A204.1 (cell line): ENCODE measurements around the gene MTIF3.

Experiments
- FAIRE-seq: peaks from 2 replicates; lab custom pipeline; 2012; peaks lifted over from hg19 to GRCh38; lab: Jason Lieb, UNC

Gene MTIF3

GRCh38 chr13:27449936-27450828 is at the start of gene MTIF3:
TSS of gene MTIF3 (minus strand) at chr13:27450564. CDS start at chr13:27440448, 10,116 bp downstream.
- no peak for FAIRE-seq

DNA sequence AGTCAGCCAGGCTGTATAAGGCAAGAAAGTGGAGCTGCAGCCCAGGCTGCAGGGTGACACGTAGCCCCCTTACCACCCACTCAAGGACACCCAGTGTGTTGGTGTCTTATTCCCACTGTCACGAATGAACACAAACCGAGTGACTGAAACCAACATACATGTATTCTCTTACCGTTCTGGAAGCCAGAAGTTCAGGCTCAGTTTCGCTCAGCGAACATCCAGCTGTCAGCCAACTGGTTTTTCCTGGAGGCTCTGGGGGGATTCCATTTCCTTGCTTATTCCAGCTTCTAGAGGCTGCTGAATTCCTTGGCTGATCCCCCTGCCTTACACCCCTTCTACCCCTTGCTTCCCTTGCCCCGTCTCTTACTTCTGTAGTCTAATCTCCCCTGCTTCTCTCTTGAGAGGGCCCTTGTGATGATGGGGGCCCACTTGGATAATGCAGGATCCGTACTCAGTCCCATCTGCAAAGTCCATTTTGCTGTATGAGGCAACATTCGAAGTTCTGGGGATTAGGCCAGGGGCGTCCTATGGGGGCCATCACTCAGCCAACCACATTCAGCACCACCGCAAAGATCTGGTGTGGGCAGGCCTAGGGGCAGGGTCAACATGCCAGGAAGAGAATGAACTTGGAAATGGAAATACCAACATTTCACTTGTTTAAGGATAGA is 47.3 kb upstream of the MTIF3 start:
- FAIRE-seq = no peak

GRCh38 chr13:27496536-27497273 is 46.3 kb upstream of the MTIF3 start:
- FAIRE-seq = no peak

DNA sequence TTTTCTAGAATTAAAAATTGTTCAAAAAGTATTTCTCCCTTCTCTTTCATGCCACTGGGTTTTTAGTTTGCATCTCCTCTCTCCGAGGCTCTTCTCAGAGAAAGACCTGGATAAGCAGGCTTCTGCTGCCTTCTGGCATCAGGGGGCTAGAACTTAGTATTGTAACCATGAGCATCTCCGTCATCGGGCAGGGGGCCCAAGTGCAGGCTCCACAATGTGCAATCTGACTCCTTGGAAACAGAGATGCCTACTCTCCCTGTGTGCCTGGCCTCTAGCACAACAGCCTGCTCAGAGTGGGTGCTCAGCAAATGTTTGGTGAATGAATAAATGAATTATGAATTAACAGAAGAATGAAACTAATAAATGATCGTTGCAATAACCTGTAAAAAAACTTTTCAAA is 45.6 kb upstream of the MTIF3 start:
- FAIRE-seq = no peak

DNA sequence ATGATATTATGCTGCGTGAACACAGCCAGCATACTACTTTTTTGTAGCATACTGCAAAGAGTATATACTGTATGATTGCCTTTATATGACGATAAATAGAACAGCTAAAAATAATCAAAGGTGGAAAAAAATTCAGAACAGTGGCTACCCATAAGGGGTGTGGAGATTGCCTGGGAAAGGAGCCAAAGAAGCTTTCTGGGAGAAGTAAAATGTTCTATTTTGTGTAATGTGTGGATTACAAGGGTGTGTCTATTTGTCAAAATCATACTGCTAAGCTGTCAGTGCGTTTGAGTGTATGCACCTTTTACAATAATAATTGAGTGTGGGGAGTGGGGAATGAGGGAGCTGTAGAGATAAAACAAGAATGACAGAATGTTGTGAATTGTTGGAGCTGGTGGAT is 45.2 kb upstream of the MTIF3 start:
- FAIRE-seq = no peak

- no peak for FAIRE-seq
Measured at GRCh38 chr13:27493981-27494380, 43.6 kb upstream of the MTIF3 start.

DNA sequence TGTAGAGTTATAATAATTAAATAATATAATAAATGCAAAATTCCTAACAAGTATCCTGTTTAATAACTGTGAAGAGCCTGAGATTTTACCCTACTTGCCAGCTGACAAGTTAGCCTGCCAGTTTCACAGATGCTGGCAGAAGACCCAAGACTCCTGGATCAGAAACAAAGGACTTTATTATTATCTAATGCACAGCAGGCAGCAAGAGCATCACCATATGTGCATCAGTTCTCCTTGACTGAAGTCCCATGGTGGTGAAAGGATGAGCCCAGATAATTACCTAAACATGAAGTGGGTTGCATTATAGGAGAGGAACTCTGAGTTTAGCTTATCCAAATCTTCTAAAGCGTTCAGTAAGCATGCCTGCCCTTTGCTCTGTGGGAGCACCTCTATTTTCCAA is 39.1 kb upstream of the MTIF3 start:
- FAIRE-seq = no peak

DNA sequence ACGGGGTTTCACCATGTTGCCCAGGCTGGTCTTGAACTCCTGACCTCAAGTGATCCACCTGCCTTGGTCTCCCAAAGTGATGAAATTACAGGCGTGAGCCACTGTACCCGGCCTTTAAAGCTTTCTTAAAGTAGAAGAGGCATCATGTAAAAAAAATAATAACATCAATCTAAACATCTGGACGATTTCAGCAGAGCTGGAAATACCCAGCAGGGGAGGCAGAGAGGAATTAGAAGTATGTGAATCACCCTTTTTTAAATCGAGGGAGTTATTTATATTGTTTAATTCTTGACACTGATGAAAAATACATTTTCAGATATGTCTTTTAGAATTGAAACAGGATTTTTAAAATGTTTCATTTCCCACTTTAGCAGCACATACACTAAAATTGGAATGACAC is 37.4 kb upstream of the MTIF3 start:
- FAIRE-seq = no peak

DNA sequence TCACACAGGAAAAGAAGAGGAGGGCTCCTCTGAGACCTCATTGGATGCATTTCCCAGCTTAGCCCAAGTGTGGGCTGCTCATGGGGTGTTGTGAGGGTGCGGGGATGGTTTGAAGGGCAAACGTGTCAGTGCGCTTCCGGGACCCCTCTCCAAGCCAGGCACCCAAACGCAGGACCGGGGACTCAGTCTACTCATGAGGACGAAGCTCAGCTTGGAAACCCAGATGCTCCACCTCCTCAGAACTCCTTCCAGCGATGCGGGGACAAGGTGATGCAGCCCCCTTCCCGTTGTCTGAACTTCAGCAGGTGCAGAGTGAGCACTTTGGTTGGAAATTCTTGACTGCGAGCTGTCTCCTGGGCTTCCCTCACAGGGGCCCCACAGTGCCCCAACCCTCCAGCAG is 33.1 kb upstream of the MTIF3 start:
- FAIRE-seq = no peak

DNA sequence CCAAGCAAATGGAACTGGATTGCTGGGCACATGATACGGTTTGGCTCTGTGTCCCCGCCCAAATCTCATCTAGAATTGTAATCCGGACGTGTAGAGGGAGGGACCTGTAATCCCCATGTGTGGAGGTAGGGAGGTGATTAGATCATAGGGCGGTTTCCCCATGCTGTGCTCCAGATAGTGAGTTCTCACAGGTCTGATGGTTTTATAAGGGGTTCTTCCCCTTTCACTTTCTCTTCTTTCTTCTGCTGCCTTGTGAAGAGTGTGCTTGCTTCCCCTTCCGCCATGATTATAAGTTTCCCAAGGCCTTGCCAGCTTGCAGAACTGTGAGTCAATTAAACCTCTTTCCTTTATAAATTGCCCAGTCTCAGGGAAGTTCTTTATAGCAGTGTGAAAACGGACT is 32.6 kb upstream of the MTIF3 start:
- no peak for FAIRE-seq

DNA sequence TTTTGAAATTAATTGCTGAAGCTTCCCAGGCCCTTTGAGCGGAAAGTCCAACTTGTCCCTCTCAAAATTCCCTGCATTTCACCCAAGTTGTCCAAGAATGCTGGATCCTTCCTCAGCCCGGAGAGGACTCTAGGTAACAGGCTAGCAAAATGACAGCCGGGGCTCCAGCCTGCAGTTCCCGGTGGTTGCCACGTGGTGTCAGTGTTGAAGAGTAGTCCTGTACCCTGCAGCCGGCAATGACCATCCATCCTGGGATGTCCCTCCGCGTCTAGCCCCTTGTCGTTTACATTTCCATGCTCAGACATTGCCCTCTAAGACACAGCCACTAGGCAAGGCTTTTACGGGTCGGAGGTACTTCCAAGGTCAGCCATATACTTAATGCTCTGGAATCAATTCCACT is 31.4 kb upstream of the MTIF3 start:
- FAIRE-seq = no peak

DNA sequence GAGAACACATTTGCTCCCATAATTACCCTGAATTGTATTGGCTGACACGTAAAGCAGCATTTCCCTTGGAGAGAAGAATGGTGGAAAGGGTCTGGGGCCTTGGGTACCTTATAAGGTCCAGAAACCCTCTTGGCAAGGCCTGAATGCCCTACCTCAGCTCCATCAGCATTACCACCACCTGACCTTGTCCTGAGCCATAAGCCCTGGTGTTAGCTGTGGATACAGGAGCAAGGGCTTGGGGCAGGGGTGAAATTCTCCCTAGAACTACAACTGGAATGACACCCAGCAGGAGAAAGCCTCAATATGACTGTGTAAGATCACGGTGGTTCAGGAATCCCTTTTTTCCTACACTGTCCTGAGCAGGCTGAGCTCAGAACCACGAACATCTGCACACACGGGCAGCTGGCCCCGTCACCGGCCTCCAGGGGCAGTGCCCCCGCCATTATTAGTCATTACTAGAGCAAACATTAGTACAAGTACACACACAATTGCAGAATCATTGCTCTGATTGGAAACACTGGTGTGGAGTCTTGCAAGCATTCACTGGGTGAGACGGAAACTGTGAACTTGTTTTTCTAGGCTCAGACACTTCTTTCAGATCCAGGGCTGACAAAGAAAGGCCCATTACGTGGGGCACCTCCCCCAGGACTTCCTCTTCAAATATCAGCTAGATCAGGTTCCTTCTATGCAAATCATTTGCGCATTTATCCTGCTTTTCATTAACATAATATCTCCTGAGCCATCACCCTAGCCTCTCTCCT is 26.8 kb upstream of the MTIF3 start:
- no peak for FAIRE-seq

DNA sequence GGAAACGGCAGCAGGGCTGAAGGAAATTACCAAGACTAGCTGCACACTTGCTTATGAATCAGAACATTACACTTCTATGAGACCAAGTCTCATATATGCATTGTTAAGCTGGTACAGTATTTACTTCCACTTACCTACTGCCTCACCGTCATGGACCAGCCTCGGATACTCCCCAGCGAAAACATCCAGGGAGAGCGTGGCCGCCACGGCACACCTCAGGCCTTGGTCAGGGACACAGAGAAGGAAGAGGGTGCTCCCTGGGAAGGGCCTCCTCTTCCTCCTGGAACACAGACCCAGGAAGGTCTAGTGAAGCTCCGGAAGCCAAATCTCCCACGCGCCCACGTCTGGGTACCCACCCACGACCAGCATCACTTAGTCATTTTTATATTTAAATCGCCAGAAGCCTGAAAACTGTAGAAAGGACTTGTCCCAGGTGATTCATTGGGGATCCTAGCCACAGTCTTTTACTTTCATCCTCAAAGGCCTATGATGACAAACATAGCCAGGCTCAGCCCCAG is 24.4 kb upstream of the MTIF3 start:
- no peak for FAIRE-seq

DNA sequence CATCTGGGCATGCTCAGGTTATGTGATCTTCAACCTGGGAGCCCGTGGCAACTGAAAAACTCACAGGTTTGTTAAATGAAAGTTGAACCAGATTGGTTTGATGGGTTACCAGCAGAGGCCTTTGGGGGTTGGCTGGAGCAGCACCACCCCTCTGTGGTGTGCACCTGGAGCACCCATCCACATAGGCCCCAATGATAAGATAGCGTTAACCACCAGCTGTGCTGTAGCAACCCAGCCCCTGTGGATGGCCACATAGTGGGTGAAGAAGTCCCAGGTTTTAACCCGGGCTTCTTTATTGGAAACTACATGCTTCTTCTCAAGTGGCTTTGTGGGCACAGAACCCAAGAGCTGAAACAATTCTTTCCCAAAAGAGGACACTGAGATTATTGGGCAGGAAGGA is 22.6 kb upstream of the MTIF3 start:
- FAIRE-seq = no peak

GRCh38 chr13:27472441-27472840 is 22.1 kb upstream of the MTIF3 start:
- no peak for FAIRE-seq

DNA sequence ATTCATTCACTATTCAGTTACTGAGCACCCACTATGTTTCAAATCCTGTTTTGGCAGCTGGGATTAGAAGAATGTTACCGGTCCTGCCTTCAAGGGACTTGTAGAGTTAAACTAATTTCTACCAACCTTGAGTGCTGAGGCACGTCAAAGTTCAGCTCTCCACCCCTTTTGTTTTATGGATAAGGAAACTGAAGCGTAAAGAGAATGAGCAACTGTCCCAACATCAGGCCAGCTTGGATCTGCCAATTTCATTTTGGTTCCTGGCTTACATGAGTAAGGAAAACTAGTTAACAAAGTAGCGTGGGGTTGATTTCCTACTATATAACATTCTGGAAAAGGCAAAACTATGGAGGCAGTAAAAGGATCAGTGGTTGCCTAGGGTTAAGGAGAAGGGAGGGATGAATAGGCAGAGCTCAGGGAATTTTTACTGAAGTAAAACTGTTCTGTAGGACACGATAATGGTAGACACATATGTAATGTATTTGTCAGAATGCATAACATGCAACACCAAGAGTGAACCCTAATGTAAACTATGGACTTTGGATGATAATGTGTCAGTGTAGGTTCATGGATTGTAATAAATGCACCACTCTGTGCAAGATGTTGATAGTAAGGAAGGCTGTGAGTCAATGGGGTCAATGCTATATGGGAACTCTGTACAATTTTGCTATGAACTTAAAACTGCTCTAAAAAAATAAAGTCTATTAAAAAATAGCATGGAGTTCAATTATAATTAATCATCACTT is 19.9 kb upstream of the MTIF3 start:
- FAIRE-seq = no peak

DNA sequence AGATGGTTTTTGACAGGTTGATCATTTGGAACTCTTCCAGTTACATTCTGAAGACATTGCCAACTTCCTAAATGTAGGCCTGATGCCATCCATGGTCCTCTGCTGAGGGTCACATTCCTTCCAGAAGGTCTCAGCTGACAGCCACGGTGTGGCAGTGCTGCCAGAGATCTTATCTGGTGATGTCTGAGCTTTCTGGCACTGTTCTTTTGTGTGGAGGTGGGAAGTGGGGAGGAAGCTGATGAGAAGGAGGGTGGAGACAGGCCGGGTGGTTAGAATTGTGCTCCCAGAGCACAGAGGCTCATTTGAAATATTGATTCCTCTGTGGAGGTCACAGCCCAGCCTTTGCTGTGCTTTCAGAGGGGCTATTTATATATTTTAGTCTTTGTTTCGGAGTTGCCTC is 16.1 kb upstream of the MTIF3 start:
- FAIRE-seq = no peak

DNA sequence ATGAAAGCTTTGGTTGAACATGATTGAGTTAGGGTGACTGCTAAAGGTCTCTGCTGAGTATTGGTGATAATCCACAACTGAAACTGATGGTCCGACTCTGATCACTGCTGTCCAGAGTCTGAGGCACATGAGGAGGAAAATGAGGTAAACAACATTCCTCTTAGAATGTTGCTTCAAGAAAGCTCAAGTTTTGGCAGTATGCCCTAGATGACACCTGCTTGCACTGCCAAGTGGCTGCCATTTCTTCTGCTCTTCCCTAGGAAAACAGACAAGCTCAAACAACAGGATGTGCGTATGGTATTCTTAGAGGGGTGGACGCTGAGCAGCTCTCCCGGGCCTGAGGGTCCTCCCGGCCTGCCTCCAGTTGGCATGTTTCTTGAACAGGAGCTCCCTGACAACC is 15.2 kb upstream of the MTIF3 start:
- FAIRE-seq = no peak

GRCh38 chr13:27463500-27463899 is 13.1 kb upstream of the MTIF3 start:
- no peak for FAIRE-seq

DNA sequence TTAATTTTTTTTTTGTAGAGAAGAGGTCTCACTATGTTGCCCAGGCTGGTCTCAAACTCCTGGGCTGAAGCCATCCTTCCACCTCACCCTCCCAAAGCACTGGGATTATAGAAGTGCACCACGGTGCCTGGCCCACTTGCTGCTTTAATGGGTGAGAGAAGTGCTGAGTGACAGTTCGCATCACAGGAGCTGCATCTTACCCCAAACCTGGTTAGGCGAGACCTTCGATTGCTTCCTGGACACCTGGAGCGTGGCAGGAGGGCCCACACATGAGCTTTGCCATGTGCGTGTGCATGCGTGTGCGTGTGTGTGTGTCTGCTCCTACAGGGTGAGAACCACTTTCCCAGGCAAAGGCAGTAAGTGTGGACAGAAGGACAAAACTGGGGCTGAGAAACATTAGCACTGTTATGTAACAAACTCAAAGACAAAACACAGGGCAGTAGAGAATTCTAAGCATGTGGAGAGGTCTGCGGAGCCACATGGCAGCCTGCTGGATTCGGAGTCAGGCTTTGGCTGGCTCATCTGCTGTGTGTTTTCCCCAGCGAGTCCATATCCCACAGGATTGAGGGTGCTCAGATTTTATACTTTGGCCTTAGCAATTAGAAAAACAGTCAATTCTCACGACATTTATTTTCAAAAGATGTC is 11.7 kb upstream of the MTIF3 start:
- FAIRE-seq = no peak

- no peak for FAIRE-seq
Measured at GRCh38 chr13:27455331-27455855, 5.0 kb upstream of the MTIF3 start.
